ENCODE measurements around the gene KAZN.

The KAZN gene

DNA sequence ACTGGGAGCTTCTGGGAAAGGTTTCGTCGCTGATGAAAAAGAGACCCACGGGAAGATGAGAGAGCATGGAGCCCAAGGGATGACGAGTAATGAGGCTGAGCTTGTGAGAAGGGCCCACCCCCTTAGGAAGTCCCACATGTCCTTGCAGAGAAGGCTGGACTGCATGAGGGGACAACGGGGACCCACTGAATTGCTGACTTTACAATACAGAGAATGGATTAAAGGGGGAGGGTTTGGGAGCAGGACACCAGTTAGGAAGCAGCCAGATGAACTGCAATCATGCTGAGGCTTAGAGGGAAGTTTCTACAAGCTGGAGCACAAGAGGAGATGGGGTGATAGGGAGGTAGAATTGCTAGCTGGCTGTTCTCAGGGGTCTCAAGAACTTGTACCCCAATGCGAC, 549.5 kb downstream of the KAZN start:
- H3K4me3 ChIP-seq (ENCODE audit: low read depth, low read length), result no peak overlapping the region
- TF ChIP-seq, protein P1, sequence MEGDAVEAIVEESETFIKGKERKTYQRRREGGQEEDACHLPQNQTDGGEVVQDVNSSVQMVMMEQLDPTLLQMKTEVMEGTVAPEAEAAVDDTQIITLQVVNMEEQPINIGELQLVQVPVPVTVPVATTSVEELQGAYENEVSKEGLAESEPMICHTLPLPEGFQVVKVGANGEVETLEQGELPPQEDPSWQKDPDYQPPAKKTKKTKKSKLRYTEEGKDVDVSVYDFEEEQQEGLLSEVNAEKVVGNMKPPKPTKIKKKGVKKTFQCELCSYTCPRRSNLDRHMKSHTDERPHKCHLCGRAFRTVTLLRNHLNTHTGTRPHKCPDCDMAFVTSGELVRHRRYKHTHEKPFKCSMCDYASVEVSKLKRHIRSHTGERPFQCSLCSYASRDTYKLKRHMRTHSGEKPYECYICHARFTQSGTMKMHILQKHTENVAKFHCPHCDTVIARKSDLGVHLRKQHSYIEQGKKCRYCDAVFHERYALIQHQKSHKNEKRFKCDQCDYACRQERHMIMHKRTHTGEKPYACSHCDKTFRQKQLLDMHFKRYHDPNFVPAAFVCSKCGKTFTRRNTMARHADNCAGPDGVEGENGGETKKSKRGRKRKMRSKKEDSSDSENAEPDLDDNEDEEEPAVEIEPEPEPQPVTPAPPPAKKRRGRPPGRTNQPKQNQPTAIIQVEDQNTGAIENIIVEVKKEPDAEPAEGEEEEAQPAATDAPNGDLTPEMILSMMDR (conservative IDR thresholded peaks at IDR 0.05; ENCODE audit: low read depth, low read length), result no peak
- no peak for DNase-seq (ENCODE audit: low read depth)

DNA sequence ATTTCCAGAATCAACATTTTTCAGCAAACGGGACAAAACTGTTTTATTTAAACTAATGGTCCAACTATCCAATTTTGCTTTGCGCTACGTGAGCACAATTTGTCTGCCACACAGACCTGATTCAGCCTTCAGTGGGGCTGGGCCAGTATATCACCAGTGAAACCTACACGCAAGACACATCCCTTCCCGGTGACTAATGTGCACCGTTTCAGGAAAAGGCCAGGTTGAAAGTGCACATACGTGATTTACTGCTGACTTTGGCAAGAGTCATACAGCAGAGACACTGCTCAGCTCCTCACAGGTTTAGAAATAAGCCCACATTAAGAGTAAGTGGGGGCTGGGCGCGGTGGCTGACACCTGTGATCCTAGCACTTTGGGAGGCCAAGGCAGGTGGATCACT, 550.0 kb downstream of the KAZN start:
- TF ChIP-seq, protein P1 (conservative IDR thresholded peaks at IDR 0.05; ENCODE audit: low read depth, low read length), result no peak
- H3K4me3 ChIP-seq (ENCODE audit: low read depth, low read length), result no peak overlapping the region
- no peak for DNase-seq (ENCODE audit: low read depth)

DNA sequence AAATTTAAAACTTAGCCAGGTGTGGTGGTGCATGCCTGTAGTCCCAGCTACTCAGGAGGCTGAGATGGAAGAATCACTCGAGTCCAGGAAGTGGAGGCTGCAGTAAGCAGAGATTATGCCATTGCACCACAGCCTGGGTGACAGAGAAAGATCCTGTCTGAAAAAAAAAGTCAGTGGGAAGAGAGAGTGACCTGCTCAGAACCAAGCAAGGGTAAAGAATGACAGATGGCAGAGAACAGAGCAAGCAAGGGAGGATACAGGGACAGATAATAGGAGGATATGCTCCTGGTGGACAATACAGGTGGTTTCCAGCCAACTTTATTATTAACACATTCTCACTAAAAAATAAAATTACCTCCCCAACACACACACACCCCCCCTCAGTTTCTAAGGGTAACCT, 550.5 kb downstream of the KAZN start:
- DNase-seq (ENCODE audit: low read depth), result no peak
- no peak overlapping the region for H3K4me3 ChIP-seq (ENCODE audit: low read depth, low read length)
- TF ChIP-seq, protein P1 (conservative IDR thresholded peaks at IDR 0.05; ENCODE audit: low read depth, low read length), result no peak

DNA sequence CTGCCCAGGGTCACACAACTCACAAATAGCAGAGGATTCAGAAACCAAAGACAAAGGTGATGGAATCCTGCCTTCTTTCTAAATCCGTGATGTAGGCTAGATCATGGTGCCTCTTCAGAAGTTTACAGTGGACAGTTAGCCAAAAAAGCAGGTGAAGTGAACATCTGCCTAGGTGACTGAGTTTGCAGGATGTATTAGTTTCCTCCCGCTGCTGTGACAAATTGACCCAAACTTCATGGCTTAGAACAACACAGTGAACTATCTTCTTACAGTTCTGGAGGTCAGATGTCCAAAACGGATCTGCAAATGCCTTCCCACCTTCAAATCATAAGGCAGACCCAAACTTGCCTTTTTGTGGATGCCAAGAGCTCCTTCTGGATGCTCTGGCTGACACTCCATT, 551.9 kb downstream of the KAZN start:
- no peak overlapping the region for H3K4me3 ChIP-seq (ENCODE audit: low read depth, low read length)
- TF ChIP-seq, protein P1 (conservative IDR thresholded peaks at IDR 0.05; ENCODE audit: low read depth, low read length), result no peak
- no peak for DNase-seq (ENCODE audit: low read depth)

DNA sequence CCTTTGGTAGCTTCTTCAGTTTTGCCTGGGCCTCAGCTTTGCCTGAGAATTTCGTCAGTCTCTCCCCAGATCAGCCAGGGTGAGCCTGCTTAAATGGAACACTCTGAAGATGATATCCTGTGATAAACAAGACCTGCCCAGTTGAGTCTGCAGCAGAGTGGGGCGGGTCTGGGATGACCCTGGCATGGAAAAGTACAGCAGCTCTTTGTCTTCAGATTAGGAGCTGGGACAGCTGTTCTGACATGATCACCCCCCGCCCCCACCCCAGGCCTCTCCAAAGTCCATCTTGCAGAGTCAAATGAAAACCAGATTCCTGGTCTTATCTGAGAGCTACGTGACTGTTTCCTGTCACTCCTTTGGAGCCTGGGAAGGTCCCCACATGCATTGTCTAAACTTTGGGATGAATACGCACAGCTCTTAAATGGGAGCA, 552.9 kb downstream of the KAZN start:
- no peak for DNase-seq (ENCODE audit: low read depth)
- H3K4me3 ChIP-seq (ENCODE audit: low read depth, low read length), result no peak overlapping the region
- TF ChIP-seq, protein P1 (conservative IDR thresholded peaks at IDR 0.05; ENCODE audit: low read depth, low read length), result no peak

DNA sequence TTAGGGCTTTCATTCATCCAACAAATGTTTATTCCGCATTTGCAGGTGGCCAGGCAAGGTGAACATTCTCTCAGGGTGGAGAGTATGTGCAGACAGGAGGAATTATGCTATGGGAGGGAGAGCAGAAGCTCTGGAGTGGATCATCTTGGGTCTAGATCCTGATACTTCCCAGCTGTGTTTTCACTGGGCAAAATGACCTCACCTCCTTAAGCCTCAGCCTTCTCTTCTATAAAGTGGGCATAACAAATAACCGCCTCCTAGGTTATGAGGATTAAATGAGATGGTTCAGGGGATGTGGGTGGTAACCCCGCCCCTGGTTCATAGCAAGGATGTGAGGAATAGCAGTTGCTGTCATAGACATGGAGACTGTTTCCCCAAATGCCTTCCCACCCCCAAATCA, 553.4 kb downstream of the KAZN start:
- H3K4me3 ChIP-seq (ENCODE audit: low read depth, low read length), result no peak overlapping the region
- DNase-seq (ENCODE audit: low read depth), result no peak
- TF ChIP-seq, protein P1 (conservative IDR thresholded peaks at IDR 0.05; ENCODE audit: low read depth, low read length), result no peak

DNA sequence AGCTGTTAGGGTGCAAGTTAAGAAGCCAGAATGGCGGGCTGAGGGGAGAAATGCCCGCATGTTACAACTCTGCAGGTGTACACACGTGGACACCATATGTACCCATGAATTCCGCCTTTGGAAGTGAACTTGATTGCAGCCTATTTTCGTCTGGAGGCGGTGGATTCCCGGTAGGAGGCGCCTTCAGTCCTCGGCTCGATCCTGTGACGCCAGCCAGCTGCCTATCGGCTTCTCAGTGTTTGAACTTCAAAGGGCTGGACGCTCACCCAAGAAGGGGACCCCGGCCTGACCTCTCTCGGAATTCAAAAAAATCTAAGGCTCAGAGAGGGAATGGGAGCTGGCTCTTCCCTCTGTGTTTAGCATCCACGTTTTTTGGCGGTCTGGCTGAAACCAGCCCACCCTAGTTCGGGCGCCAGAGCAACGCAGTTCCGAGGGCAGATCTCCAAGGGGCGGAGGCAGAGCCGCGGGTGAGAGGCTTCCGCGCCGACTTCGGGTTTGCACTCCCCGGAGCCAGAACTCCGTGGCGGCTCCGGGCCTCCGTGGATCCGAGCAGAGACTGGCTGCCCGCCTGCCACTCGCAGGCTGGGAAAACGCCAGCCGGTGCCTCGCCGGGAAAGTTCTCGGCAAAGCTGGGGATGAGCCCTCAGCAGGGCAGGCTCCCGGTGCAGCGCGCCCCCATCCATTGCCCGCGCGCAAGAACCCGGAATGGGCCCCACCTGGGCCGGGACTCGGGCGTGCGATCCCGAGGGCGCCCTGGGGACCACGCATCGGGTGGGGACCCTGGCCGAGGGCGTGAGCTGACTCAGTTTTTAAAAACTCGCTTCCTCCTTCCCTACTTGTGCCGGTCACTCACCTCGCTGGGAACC, 554.1 kb downstream of the KAZN start:
- H3K4me3 ChIP-seq (ENCODE audit: low read depth, low read length), result peak overlapping the region; percentile 68
- TF ChIP-seq, protein P1 (conservative IDR thresholded peaks at IDR 0.05; ENCODE audit: low read depth, low read length), result peak; percentile 84
- peak; percentile 94 for DNase-seq (ENCODE audit: low read depth)

Measured in choroid plexus epithelial cell (primary cell).